NB4 (cell line): ENCODE data around the gene GBF1.
A peak's percentile ranks its signal among the peaks of the same experiment; 100 is the strongest.

Source experiments
- DNase-seq: peaks from one replicate; pipeline ENCODE4 v3.0.0; 2010; ENCODE audit warnings: low read depth
- H3K4me3 ChIP-seq: one replicate; pipeline ENCODE4 v1.5.1; 2011; ENCODE audit warnings: mild to moderate bottlenecking, low read depth, low read length, moderate library complexity
- CTCF ChIP-seq: IDR thresholded peaks from one replicate; pipeline ENCODE4 v1.5.1; 2012; ENCODE audit warnings: low read depth, low read length
- MYC ChIP-seq: IDR thresholded peaks from 2 replicates; pipeline ENCODE4 v1.6.1; 2011; ENCODE audit warnings: low read depth, low read length
- POLR2A ChIP-seq: IDR thresholded peaks from 2 replicates; pipeline ENCODE4 v1.6.1; 2011; ENCODE audit warnings: mild to moderate bottlenecking; ENCODE audit not compliant: insufficient read length; ENCODE audit errors: extremely low read depth
- TF ChIP-seq, protein P1 (sequence below): IDR thresholded peaks from 2 replicates; pipeline ENCODE4 v1.6.1; 2011; ENCODE audit warnings: low read depth, low read length

The GBF1 gene

GRCh38 chr10:102230264-102230860 is 15.0 kb upstream of the GBF1 start:
- DNase-seq = peak; percentile 80
- no peak overlapping the region for H3K4me3 ChIP-seq
- TF ChIP-seq CTCF = no peak
- TF ChIP-seq, protein P1, sequence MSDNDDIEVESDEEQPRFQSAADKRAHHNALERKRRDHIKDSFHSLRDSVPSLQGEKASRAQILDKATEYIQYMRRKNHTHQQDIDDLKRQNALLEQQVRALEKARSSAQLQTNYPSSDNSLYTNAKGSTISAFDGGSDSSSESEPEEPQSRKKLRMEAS = peak; percentile 58

GRCh38 chr10:102230861-102231356 is 14.4 kb upstream of the GBF1 start:
- TF ChIP-seq, protein P1 = no peak
- no peak for TF ChIP-seq MYC
- TF ChIP-seq CTCF = no peak
- TF ChIP-seq POLR2A = no peak
- H3K4me3 ChIP-seq = no peak overlapping the region
- DNase-seq = peak; percentile 35

DNA sequence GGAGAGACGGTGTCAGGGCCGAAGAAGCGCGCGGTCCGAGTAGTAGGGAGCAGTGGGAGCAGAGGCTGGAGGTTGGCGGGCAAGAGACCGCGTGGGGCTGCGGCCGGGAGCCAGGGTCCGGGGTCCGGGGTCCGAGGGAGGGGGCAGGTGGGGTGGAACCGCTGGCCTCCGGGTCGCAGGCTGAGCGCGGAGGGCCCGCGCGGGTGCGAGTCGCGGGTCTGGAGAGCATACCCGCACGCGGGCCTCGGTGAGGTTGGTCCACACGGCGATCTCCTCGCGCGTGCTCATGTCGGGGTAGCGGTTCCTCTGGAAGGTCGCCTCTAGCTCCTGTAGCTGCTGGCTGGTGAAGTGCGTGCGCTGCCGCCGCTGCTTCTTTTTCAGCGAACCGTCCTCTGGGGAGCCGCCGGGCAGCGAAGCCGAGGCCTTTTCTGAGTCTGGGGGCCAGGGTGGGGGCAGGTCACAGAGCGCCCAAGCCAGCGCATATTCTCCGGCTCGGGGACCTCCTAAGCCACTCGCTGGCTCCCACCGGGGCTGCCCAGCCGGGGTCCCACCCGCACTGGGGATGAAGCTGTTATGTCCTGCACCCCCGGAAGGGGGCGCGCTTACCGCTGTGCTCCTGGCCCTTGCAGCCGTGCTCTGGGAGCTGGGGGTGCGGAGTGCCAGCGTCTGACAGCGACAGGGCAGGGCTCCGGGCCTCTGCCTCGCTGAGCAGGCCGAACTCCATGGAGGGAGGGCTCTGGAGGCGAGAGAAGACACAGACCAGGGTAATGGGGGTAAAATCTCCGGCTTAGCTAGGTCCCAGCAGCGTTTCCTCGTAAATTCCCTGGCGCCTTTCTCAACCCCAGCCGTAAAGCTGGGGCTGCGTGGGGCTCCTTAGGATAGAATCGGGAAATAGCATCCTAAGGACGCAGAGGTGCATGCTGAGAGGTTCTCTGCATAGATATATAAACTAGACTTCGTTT is 13.7 kb upstream of the GBF1 start:
- no peak overlapping the region for H3K4me3 ChIP-seq

DNA sequence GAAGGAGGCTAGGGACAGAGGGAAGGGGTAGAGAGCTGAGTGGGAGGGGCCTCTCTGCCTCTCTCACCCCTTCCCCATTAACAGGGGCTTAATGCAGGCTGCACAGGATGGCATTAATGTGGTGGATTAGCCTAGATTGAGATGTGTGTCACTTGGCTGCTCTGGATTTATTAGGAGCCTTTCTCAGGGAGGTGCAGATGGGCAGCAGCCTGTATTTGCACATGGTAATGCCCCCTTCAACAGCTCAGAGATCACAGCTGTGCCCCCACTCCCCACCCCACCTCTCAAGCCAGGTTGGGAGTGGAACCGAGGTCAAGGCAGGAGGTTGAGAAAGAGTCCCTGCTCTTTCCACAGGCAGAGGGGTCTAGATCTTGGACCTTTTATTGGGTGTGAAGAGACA is 11.3 kb upstream of the GBF1 start:
- DNase-seq = no peak
- H3K4me3 ChIP-seq = no peak overlapping the region
- no peak for TF ChIP-seq POLR2A

More for the DNA sequence above, 13.7 kb upstream of the GBF1 start:
- peak; percentile 70 for DNase-seq
- TF ChIP-seq CTCF = peak; percentile 84
- TF ChIP-seq POLR2A = no peak

- H3K4me3 ChIP-seq = no peak overlapping the region
- TF ChIP-seq POLR2A (no peak), CTCF (no peak)
- TF ChIP-seq, protein P1 = no peak
- no peak for DNase-seq
These were observed 10.3 kb upstream of the GBF1 start for GRCh38 chr10:102234888-102235597.

DNA sequence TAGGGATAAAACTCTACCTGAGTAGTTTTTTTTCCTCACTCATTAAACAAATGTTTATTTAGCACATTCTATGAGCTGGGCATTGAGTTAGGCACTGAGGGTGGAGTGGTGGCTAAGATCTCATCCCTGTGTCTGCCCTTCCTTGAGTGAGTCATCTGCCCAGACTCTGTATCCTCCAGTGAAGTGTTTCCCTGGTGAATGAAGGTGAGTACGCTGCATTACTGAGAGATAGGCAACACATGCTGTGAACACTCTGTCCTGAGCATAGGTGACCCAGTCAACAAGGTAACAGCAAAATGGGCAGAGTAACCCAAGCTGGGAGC is 9.8 kb upstream of the GBF1 start:
- TF ChIP-seq MYC = no peak
- TF ChIP-seq CTCF = no peak
- no peak for TF ChIP-seq POLR2A
- TF ChIP-seq, protein P1 = no peak
- H3K4me3 ChIP-seq = no peak overlapping the region
- DNase-seq = no peak
